ENCODE measurements around the gene CD164.

DNA sequence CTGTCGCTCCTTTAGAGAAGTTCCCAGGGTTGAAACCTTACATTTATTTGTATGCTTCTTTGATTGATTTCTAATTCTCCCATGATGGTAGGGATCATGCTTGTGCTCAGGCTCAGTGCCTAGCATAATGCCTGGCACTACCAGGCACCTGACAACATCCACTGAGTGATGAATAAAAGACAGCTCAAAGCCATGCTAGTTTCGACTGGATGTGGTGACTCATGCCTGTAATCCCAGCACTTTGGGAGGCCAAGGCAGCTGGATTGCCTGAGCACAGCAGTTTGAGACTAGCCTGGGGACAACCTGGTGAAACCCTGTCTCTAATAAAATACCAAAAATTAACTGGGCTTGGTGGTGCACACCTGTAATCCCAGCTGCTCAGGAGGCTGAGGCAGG is 11.6 kb upstream of the CD164 start:
- TF ChIP-seq, protein P1, sequence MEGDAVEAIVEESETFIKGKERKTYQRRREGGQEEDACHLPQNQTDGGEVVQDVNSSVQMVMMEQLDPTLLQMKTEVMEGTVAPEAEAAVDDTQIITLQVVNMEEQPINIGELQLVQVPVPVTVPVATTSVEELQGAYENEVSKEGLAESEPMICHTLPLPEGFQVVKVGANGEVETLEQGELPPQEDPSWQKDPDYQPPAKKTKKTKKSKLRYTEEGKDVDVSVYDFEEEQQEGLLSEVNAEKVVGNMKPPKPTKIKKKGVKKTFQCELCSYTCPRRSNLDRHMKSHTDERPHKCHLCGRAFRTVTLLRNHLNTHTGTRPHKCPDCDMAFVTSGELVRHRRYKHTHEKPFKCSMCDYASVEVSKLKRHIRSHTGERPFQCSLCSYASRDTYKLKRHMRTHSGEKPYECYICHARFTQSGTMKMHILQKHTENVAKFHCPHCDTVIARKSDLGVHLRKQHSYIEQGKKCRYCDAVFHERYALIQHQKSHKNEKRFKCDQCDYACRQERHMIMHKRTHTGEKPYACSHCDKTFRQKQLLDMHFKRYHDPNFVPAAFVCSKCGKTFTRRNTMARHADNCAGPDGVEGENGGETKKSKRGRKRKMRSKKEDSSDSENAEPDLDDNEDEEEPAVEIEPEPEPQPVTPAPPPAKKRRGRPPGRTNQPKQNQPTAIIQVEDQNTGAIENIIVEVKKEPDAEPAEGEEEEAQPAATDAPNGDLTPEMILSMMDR (IDR thresholded peaks at IDR 0.05; ENCODE audit: insufficient read depth, low read length, poor library complexity, severe bottlenecking) = no peak
- TF ChIP-seq EZH2phosphoT487 (conservative IDR thresholded peaks at IDR 0.05; ENCODE audit: low read length) = no peak

All from SU-DHL-6 (cell line).